Erythroblast (primary cell): ENCODE measurements around the gene SMS.

Source experiments
- GATA1 ChIP-seq: IDR thresholded peaks from 2 replicates; pipeline ENCODE4 v1.6.1; 2011; ENCODE audit warnings: low read depth, mild to moderate bottlenecking, control low read depth, low read length, moderate library complexity
- POLR2A ChIP-seq: IDR thresholded peaks from 2 replicates; pipeline ENCODE4 v1.6.1; 2011; ENCODE audit warnings: mild to moderate bottlenecking, low read length

- TF ChIP-seq POLR2A: no peak
- TF ChIP-seq GATA1: no peak
Observed at GRCh38 chrX:21907260-21907659, 33.2 kb upstream of the SMS start.
